ENCODE data around the gene BACH1. TPM values are rescaled to one million over a fixed set of nuclear protein-coding genes. Genes with fewer than 3 reads are reported as not detected.

BACH1 gene
- total RNA-seq, 1 donor from 2014 or later: 93.8 TPM

DNA sequence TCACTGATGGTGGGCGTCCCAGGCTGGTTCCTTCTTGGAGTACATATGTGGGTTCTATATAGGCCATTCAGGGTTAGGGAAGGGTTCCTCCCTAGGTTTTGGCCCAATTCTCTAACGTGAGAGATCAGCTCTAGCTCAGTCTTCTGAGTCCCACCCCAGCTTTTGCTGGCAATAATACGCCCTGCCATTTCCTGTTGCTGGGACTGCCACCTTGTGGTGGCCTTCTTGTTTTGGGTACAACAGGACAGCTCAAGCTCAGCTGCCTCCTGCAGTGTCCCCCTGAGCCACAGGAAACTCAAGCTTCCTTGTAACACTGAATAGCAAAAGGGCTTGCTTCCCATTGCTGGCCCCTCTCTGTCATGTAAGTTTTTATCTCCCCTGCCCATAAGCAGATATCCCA, 77.8 kb downstream of the BACH1 start:
- peaks cover 21% of the 10 kb centered on the region for H3K4me1 Mint-ChIP-seq (ENCODE audit: unreplicated experiment)
- DNase-seq (ENCODE audit: extremely low spot score, unreplicated experiment): no peak
- no peak overlapping the region for H3K4me3 Mint-ChIP-seq (ENCODE audit: unreplicated experiment)
- H3K9me3 Mint-ChIP-seq (ENCODE audit: unreplicated experiment): no peaks in the 10 kb centered on the region
- H3K27me3 Mint-ChIP-seq (ENCODE audit: unreplicated experiment): no peaks in the 10 kb centered on the region
- TF ChIP-seq CTCF (IDR thresholded peaks at IDR 0.05): peak; percentile 35
- H3K36me3 Mint-ChIP-seq (ENCODE audit: unreplicated experiment): peaks cover 9% of the 10 kb centered on the region
- H3K27ac Mint-ChIP-seq (ENCODE audit: unreplicated experiment): no peak overlapping the region

DNA sequence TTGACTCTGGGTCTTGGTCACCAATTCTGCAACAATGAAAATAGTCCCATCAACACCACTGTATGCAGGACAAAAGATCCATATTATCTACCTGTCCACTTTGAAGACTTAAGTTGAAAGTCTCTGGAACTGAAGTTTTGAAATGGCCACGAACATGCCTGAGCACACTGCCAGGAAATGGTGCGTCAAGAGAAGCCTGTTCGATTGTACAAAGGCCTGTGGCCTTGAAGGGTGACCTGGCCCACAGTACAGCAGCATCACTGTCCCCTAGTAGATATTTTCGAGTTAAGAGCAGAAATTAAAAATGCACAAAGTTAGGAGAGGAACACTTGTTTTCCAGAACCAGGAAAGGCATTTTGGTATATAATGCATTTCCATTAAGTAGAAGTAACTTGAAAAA, 78.5 kb downstream of the BACH1 start:
- no peak for TF ChIP-seq CTCF (IDR thresholded peaks at IDR 0.05)
- DNase-seq (ENCODE audit: extremely low spot score, unreplicated experiment): no peak
- Mint-ChIP-seq H3K27me3 (ENCODE audit: unreplicated experiment) (no peaks in the 10 kb centered on the region), H3K27ac (ENCODE audit: unreplicated experiment) (no peak overlapping the region), H3K4me3 (ENCODE audit: unreplicated experiment) (no peak overlapping the region), H3K4me1 (ENCODE audit: unreplicated experiment) (peaks cover 28% of the 10 kb centered on the region), H3K36me3 (ENCODE audit: unreplicated experiment) (peaks cover 9% of the 10 kb centered on the region), H3K9me3 (ENCODE audit: unreplicated experiment) (no peaks in the 10 kb centered on the region)

DNA sequence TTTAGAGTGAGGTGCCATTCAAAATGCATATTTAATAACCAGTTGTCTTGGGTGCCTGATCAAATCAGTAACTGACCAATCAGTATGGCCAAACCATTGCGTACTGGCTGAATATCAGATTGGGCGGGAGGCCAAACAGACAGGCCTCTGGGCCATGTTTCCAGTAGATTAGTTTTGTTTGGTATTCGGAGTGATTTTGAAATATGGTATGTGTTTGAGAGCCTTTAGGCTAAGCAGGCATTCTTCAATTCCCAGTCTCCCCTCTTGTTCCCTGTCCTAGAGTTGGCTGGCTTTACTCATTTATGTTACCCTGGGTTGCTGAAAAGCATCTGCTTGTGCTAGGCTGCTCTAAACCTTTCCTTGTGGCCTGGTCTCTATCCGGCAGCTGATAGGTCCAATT, 80.1 kb downstream of the BACH1 start:
- Mint-ChIP-seq H3K4me1 (ENCODE audit: unreplicated experiment) (peaks cover 35% of the 10 kb centered on the region), H3K9me3 (ENCODE audit: unreplicated experiment) (no peaks in the 10 kb centered on the region), H3K36me3 (ENCODE audit: unreplicated experiment) (peaks cover 4% of the 10 kb centered on the region), H3K27ac (ENCODE audit: unreplicated experiment) (peak overlapping the region; percentile 63), H3K27me3 (ENCODE audit: unreplicated experiment) (no peaks in the 10 kb centered on the region), H3K4me3 (ENCODE audit: unreplicated experiment) (no peak overlapping the region)
- TF ChIP-seq CTCF (IDR thresholded peaks at IDR 0.05): no peak
- DNase-seq (ENCODE audit: extremely low spot score, unreplicated experiment): no peak

DNA sequence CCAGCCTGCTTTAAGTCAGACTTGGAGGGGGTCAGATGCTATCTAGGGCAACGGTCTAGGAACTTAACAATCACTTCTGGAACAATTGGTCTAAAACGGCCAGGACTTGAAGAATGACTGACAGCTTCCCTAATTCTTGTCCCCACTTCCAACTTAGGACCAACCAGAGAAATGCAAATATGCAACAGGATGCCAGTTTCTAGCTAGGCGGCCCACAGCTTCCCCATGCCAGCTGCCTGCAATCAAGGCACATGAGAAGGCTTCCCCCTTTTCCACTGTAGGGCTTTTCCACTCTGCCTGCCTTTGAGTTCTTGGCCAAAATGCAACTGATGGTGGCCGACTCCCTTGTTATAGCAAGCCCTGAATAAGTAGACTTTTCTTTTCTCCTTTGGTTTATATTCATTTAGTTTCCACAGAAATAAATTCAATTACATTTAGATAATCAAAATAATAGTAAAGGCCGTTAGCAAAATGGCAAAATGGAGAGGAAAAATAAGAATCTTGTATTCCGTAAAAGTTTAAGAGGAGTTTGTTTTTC, 80.9 kb downstream of the BACH1 start:
- Mint-ChIP-seq H3K36me3 (ENCODE audit: unreplicated experiment) (peaks cover 4% of the 10 kb centered on the region), H3K9me3 (ENCODE audit: unreplicated experiment) (no peaks in the 10 kb centered on the region), H3K4me3 (ENCODE audit: unreplicated experiment) (no peak overlapping the region), H3K27ac (ENCODE audit: unreplicated experiment) (no peak overlapping the region), H3K4me1 (ENCODE audit: unreplicated experiment) (peaks cover 35% of the 10 kb centered on the region), H3K27me3 (ENCODE audit: unreplicated experiment) (no peaks in the 10 kb centered on the region)
- TF ChIP-seq CTCF (IDR thresholded peaks at IDR 0.05): no peak
- DNase-seq (ENCODE audit: extremely low spot score, unreplicated experiment): no peak

DNA sequence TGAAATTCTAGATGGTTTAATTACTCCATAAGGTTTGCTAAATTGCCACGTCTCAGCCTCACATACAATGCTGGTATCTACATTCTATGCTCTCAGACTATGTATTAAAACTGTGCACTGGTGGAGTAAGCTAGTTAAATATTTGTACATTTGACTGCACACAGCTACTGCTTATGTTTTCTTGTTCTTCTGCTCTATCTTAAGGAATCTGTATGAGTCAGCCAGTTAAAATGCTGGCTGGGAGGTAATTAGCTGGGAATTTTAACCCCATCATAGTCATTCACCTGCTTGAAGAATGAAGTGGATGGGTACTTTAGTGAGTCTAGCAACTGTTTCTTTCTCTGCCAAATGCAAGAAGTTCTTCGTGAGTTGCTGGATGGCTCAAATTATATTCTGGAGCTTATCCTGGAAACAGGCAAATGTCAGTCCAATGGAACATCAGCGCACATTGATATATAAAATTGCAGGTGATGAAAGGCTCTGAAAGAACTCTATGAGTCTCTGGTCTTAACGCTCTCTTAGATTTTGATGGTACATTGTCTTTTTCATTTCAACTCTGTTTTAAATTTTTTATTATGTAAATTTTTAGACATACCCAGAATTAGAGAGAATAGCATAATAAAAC, 83.4 kb downstream of the BACH1 start:
- no peaks in the 10 kb centered on the region for H3K9me3 Mint-ChIP-seq (ENCODE audit: unreplicated experiment)
- no peak for DNase-seq (ENCODE audit: extremely low spot score, unreplicated experiment)
- H3K36me3 Mint-ChIP-seq (ENCODE audit: unreplicated experiment): peaks cover 2% of the 10 kb centered on the region
- H3K4me1 Mint-ChIP-seq (ENCODE audit: unreplicated experiment): peaks cover 32% of the 10 kb centered on the region
- peak overlapping the region; percentile 42 for H3K27ac Mint-ChIP-seq (ENCODE audit: unreplicated experiment)
- H3K4me3 Mint-ChIP-seq (ENCODE audit: unreplicated experiment): no peak overlapping the region
- no peaks in the 10 kb centered on the region for H3K27me3 Mint-ChIP-seq (ENCODE audit: unreplicated experiment)
- no peak for TF ChIP-seq CTCF (IDR thresholded peaks at IDR 0.05)

Measured in osteocyte (in vitro differentiated cells).